ENCODE measurements around the gene SRC.

DNA sequence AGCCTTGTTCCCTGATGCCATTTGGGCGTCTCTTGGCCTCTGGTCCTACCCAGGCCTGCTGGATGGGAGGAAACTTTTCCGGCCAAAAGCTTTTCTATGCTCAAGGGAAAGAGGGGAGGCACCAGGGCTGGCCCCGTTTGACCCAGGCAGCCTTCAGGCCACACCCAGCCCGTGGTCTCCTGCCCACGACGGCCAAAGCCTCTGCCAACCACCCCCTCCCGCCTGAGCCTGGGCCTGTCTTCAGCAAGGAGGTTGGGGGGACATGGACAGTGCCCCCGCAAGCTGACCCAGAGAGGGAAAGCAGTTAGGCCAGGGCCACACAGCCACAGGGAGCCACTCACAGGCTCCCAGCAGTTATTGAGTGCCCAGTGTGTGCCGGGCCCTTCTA, 49.5 kb downstream of the SRC start:
- TF ChIP-seq, protein P1, sequence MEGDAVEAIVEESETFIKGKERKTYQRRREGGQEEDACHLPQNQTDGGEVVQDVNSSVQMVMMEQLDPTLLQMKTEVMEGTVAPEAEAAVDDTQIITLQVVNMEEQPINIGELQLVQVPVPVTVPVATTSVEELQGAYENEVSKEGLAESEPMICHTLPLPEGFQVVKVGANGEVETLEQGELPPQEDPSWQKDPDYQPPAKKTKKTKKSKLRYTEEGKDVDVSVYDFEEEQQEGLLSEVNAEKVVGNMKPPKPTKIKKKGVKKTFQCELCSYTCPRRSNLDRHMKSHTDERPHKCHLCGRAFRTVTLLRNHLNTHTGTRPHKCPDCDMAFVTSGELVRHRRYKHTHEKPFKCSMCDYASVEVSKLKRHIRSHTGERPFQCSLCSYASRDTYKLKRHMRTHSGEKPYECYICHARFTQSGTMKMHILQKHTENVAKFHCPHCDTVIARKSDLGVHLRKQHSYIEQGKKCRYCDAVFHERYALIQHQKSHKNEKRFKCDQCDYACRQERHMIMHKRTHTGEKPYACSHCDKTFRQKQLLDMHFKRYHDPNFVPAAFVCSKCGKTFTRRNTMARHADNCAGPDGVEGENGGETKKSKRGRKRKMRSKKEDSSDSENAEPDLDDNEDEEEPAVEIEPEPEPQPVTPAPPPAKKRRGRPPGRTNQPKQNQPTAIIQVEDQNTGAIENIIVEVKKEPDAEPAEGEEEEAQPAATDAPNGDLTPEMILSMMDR (conservative IDR thresholded peaks at IDR 0.05; ENCODE audit: low read depth in 2 of 2): no peak
- TF ChIP-seq POLR2AphosphoS5 (IDR thresholded peaks at IDR 0.05; ENCODE audit: low read depth): no peak
- no peak for TF ChIP-seq EZH2 (IDR thresholded peaks at IDR 0.05; ENCODE audit: low read depth, unreplicated experiment)
- no peak for TF ChIP-seq EZH2phosphoT487 (IDR thresholded peaks at IDR 0.05; ENCODE audit: unreplicated experiment)
- no peak for TF ChIP-seq CREB1 (CRISPR knock-in tag; IDR thresholded peaks at IDR 0.05; ENCODE audit: low read depth)
- TF ChIP-seq, protein P2, sequence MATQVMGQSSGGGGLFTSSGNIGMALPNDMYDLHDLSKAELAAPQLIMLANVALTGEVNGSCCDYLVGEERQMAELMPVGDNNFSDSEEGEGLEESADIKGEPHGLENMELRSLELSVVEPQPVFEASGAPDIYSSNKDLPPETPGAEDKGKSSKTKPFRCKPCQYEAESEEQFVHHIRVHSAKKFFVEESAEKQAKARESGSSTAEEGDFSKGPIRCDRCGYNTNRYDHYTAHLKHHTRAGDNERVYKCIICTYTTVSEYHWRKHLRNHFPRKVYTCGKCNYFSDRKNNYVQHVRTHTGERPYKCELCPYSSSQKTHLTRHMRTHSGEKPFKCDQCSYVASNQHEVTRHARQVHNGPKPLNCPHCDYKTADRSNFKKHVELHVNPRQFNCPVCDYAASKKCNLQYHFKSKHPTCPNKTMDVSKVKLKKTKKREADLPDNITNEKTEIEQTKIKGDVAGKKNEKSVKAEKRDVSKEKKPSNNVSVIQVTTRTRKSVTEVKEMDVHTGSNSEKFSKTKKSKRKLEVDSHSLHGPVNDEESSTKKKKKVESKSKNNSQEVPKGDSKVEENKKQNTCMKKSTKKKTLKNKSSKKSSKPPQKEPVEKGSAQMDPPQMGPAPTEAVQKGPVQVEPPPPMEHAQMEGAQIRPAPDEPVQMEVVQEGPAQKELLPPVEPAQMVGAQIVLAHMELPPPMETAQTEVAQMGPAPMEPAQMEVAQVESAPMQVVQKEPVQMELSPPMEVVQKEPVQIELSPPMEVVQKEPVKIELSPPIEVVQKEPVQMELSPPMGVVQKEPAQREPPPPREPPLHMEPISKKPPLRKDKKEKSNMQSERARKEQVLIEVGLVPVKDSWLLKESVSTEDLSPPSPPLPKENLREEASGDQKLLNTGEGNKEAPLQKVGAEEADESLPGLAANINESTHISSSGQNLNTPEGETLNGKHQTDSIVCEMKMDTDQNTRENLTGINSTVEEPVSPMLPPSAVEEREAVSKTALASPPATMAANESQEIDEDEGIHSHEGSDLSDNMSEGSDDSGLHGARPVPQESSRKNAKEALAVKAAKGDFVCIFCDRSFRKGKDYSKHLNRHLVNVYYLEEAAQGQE (IDR thresholded peaks at IDR 0.05; ENCODE audit: unreplicated experiment): no peak
- no peak for TF ChIP-seq ZNF114 (CRISPR knock-in tag; IDR thresholded peaks at IDR 0.05)
- TF ChIP-seq JUNB (IDR thresholded peaks at IDR 0.05; ENCODE audit: unreplicated experiment): no peak
- TF ChIP-seq, protein P3, sequence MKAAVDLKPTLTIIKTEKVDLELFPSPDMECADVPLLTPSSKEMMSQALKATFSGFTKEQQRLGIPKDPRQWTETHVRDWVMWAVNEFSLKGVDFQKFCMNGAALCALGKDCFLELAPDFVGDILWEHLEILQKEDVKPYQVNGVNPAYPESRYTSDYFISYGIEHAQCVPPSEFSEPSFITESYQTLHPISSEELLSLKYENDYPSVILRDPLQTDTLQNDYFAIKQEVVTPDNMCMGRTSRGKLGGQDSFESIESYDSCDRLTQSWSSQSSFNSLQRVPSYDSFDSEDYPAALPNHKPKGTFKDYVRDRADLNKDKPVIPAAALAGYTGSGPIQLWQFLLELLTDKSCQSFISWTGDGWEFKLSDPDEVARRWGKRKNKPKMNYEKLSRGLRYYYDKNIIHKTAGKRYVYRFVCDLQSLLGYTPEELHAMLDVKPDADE (IDR thresholded peaks at IDR 0.05): no peak
- TF ChIP-seq, protein P4, sequence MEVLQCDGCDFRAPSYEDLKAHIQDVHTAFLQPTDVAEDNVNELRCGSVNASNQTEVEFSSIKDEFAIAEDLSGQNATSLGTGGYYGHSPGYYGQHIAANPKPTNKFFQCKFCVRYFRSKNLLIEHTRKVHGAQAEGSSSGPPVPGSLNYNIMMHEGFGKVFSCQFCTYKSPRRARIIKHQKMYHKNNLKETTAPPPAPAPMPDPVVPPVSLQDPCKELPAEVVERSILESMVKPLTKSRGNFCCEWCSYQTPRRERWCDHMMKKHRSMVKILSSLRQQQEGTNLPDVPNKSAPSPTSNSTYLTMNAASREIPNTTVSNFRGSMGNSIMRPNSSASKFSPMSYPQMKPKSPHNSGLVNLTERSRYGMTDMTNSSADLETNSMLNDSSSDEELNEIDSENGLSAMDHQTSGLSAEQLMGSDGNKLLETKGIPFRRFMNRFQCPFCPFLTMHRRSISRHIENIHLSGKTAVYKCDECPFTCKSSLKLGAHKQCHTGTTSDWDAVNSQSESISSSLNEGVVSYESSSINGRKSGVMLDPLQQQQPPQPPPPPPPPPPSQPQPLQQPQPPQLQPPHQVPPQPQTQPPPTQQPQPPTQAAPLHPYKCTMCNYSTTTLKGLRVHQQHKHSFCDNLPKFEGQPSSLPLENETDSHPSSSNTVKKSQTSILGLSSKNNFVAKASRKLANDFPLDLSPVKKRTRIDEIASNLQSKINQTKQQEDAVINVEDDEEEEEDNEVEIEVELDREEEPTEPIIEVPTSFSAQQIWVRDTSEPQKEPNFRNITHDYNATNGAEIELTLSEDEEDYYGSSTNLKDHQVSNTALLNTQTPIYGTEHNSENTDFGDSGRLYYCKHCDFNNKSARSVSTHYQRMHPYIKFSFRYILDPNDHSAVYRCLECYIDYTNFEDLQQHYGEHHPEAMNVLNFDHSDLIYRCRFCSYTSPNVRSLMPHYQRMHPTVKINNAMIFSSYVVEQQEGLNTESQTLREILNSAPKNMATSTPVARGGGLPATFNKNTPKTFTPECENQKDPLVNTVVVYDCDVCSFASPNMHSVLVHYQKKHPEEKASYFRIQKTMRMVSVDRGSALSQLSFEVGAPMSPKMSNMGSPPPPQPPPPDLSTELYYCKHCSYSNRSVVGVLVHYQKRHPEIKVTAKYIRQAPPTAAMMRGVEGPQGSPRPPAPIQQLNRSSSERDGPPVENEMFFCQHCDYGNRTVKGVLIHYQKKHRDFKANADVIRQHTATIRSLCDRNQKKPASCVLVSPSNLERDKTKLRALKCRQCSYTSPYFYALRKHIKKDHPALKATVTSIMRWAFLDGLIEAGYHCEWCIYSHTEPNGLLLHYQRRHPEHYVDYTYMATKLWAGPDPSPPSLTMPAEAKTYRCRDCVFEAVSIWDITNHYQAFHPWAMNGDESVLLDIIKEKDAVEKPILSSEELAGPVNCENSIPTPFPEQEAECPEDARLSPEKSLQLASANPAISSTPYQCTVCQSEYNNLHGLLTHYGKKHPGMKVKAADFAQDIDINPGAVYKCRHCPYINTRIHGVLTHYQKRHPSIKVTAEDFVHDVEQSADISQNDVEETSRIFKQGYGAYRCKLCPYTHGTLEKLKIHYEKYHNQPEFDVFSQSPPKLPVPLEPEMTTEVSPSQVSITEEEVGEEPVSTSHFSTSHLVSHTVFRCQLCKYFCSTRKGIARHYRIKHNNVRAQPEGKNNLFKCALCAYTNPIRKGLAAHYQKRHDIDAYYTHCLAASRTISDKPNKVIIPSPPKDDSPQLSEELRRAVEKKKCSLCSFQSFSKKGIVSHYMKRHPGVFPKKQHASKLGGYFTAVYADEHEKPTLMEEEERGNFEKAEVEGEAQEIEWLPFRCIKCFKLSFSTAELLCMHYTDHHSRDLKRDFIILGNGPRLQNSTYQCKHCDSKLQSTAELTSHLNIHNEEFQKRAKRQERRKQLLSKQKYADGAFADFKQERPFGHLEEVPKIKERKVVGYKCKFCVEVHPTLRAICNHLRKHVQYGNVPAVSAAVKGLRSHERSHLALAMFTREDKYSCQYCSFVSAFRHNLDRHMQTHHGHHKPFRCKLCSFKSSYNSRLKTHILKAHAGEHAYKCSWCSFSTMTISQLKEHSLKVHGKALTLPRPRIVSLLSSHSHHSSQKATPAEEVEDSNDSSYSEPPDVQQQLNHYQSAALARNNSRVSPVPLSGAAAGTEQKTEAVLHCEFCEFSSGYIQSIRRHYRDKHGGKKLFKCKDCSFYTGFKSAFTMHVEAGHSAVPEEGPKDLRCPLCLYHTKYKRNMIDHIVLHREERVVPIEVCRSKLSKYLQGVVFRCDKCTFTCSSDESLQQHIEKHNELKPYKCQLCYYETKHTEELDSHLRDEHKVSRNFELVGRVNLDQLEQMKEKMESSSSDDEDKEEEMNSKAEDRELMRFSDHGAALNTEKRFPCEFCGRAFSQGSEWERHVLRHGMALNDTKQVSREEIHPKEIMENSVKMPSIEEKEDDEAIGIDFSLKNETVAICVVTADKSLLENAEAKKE (CRISPR knock-in tag; IDR thresholded peaks at IDR 0.05): no peak
- TF ChIP-seq ZNF331 (CRISPR knock-in tag; IDR thresholded peaks at IDR 0.05; ENCODE audit: low read depth): no peak
- TF ChIP-seq NANOG (IDR thresholded peaks at IDR 0.05; ENCODE audit: borderline replicate concordance): no peak
